HepG2 (cell line): Measurements from ENCODE around the gene SLC8A2. TPM values are rescaled to one million over a fixed set of nuclear protein-coding genes. Genes with fewer than 3 reads are reported as not detected.

Source experiments
- ASH2L ChIP-seq: fragments of 300-600, 200-600 bp; sonication (generic); IDR thresholded peaks from 2 replicates; pipeline ENCODE4 v1.7.0; 2017; ENCODE audit warnings: low read depth, mild to moderate bottlenecking, moderate library complexity, mixed read lengths, low read length; ENCODE audit not compliant: insufficient read length
- KDM5A ChIP-seq: fragments of 200-600 bp; sonication (generic); IDR thresholded peaks from 2 replicates; pipeline ENCODE4 v1.7.0; 2018; ENCODE audit warnings: antibody characterized with exemption, mild to moderate bottlenecking, low read length, borderline replicate concordance
- KLF9 ChIP-seq: IDR thresholded peaks from 2 replicates; pipeline ENCODE4 v1.6.1; 2016; ENCODE audit warnings: low read depth
- MEIS2 ChIP-seq: sonication (generic); formaldehyde crosslinking; IDR thresholded peaks from 2 replicates; pipeline ENCODE4 v1.9.0; 2021; ENCODE audit warnings: mild to moderate bottlenecking, missing genetic modification reagents
- MIXL1 ChIP-seq: IDR thresholded peaks from 2 replicates; pipeline ENCODE4 v1.6.1; 2016
- NR2F6 ChIP-seq, 2 experiments: IDR thresholded peaks; 2 replicates each; pipeline ENCODE4 v1.6.1; 2016; ENCODE audit warnings: antibody characterized with exemption in 1 of 2, mild to moderate bottlenecking in 1 of 2
- PCBP2 ChIP-seq: fragments of 200-400 bp; formaldehyde crosslinking; optimal IDR thresholded peaks from 2 replicates; pipeline ENCODE3; 2018; ENCODE audit warnings: low read length, low read depth; ENCODE audit not compliant: poor library complexity, severe bottlenecking
- RCOR2 ChIP-seq: IDR thresholded peaks from 2 replicates; pipeline ENCODE4 v1.6.1; 2016; ENCODE audit warnings: missing biosample characterization, missing genetic modification reagents
- RFX5 ChIP-seq: IDR thresholded peaks from 2 replicates; pipeline ENCODE4 v1.6.1; 2011; ENCODE audit warnings: low read depth, low read length, improper control_type of control experiment
- RFXAP ChIP-seq: sonication (generic); formaldehyde crosslinking; IDR thresholded peaks from 2 replicates; pipeline ENCODE4 v1.4.0; 2020; ENCODE audit warnings: missing genetic modification reagents, borderline replicate concordance
- SOX6 ChIP-seq, 2 experiments: fragments of 450-650 bp in 1 of 2; sonication (generic) in 1 of 2; formaldehyde crosslinking in 1 of 2; IDR thresholded peaks; 2 replicates each; pipeline versions ENCODE4 v1.4.0 to v1.6.1; 2017 to 2020; ENCODE audit warnings: antibody characterized with exemption in 1 of 2, mild to moderate bottlenecking in 1 of 2, missing genetic modification reagents in 1 of 2
- TAF1 ChIP-seq: sonication (generic); formaldehyde crosslinking; IDR thresholded peaks from 2 replicates; pipeline ENCODE4 v1.4.0; 2020; ENCODE audit warnings: missing genetic modification reagents
- TARDBP ChIP-seq: sonication (generic); formaldehyde crosslinking; IDR thresholded peaks from 2 replicates; pipeline ENCODE4 v1.8.0; 2022; ENCODE audit warnings: mild to moderate bottlenecking, missing genetic modification reagents
- TP53 ChIP-seq: sonication (generic); formaldehyde crosslinking; conservative IDR thresholded peaks from 2 replicates; pipeline ENCODE4 v1.4.0; 2020; ENCODE audit warnings: missing genetic modification reagents
- TSC22D2 ChIP-seq: sonication (generic); formaldehyde crosslinking; IDR thresholded peaks from 2 replicates; pipeline ENCODE4 v1.5.1; 2020; ENCODE audit warnings: missing genetic modification reagents, mild to moderate bottlenecking, borderline replicate concordance
- ZNF20 ChIP-seq: sonication (generic); formaldehyde crosslinking; IDR thresholded peaks from 2 replicates; pipeline ENCODE4 v1.4.0; 2020; ENCODE audit warnings: mild to moderate bottlenecking, moderate library complexity, missing genetic modification reagents
- ZNF577 ChIP-seq: sonication (generic); formaldehyde crosslinking; IDR thresholded peaks from 2 replicates; pipeline ENCODE4 v1.4.0; 2020; ENCODE audit warnings: mild to moderate bottlenecking, low read depth, missing genetic modification reagents, borderline replicate concordance
- ZNF598 ChIP-seq: sonication (generic); formaldehyde crosslinking; IDR thresholded peaks from 2 replicates; pipeline ENCODE4 v1.5.1; 2020; ENCODE audit warnings: mild to moderate bottlenecking, missing genetic modification reagents, borderline replicate concordance
- ZNF782 ChIP-seq: sonication (generic); formaldehyde crosslinking; IDR thresholded peaks from 2 replicates; pipeline ENCODE4 v1.4.0; 2020; ENCODE audit warnings: missing genetic modification reagents, mild to moderate bottlenecking, borderline replicate concordance
- ZNF792 ChIP-seq: IDR thresholded peaks from 2 replicates; pipeline ENCODE4 v1.6.1; 2016
- ZNF891 ChIP-seq: sonication (generic); formaldehyde crosslinking; IDR thresholded peaks from 2 replicates; pipeline ENCODE4 v1.5.0; 2020; ENCODE audit warnings: mild to moderate bottlenecking, missing genetic modification reagents
- polyA plus RNA-seq, 8 experiments: library from polyadenylated mRNA; depleted of rRNA in 3 of 8; stranded (reverse) in 7 of 8; unstranded in 1 of 8; fragments of >200 nt; fragmentation: Illumina TruSeq in 4 of 8; extraction: Trizol in 4 of 8; gene quantifications; 2 replicates each; pipeline versions ENCODE4 v1.2.1 to v1.2.3, GENCODE V29; 2011 to 2016; ENCODE audit warnings: low read depth in 4 of 8, missing spikeins in 1 of 8, mixed read lengths in 1 of 8; ENCODE audit not compliant: insufficient read depth in 1 of 8
- total RNA-seq, 5 experiments: library from RNA; depleted of rRNA; stranded (reverse); fragments of >200 nt; fragmentation: Illumina TruSeq; extraction: Trizol; gene quantifications; 2 replicates each; pipeline ENCODE4 v1.2.3, GENCODE V29; 2016; ENCODE audit warnings: low read depth in 1 of 5
- TF ChIP-seq, protein P1 (sequence below): sonication (generic); formaldehyde crosslinking; IDR thresholded peaks from 2 replicates; pipeline ENCODE4 v1.5.0; 2020; ENCODE audit warnings: mild to moderate bottlenecking, missing genetic modification reagents, moderate library complexity
- TF ChIP-seq, protein P2 (sequence below): sonication (generic); formaldehyde crosslinking; IDR thresholded peaks from 2 replicates; pipeline ENCODE4 v1.5.1; 2020; ENCODE audit warnings: mild to moderate bottlenecking, moderate library complexity, missing genetic modification reagents
- TF ChIP-seq, protein P3 (sequence below): conservative IDR thresholded peaks from 2 replicates; pipeline ENCODE4 v1.6.1; 2018; ENCODE audit warnings: missing genetic modification reagents
- TF ChIP-seq, protein P4 (sequence below): IDR thresholded peaks from 2 replicates; pipeline ENCODE4 v1.6.1; 2018; ENCODE audit warnings: missing genetic modification reagents

The SLC8A2 gene
- total and polyA plus RNA-seq, 2 of the 13 experiments (the other 11 are each of a cell fraction or from before 2014, with no cell fraction given), result 0.02 TPM; not detected in 1

DNA sequence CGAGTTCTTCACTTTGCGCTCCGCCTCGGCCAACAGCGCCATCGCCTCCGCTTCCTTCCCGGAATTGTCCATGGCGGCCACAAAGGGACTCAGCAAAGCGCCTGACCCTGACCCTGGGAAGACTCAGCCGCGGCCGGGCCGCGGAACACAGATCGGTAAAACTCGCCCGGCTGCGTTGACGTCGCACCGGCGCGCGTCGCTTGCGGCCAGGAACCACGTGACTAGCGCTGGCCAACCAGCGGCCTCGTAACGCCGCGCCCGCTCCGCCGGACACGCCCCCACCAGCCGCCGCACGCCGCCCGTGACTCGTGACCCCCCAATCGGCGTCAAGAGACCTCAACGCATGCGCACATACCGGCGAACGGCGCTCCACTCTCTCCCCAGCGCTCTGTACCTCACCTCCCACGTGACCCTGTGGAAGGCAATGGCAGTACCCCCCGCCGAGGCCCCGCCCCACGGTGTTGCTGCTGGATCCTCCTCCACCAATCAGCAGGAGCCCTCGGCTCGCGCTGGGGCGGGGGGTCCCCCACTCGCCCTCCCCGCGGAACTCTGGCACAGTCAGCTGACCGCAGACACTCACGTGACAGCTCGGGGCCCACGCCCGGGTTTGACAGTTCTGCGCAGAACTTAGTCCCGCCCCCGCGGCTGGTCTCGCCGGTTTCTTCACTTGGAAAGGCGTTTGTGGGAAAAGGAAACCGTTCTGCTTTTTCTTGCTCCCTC is 43.3 kb upstream of the SLC8A2 start, which contains the start of gene NAPA (continued):
- TF ChIP-seq NR2F6 (IDR thresholded peaks at IDR 0.05) (no peak), NR2F6 (CRISPR knock-in tag; IDR thresholded peaks at IDR 0.05) (0 out of 2 replicates have a peak, but pooled peaks have one; percentile 13), ASH2L (peak; percentile 70), SOX6 (IDR thresholded peaks at IDR 0.05) (no peak), SOX6 (CRISPR knock-in tag; IDR thresholded peaks at IDR 0.05) (peak; percentile 76), ZNF792 (CRISPR knock-in tag) (peak; percentile 48; the same call in 1 of the 2 replicates), MIXL1 (CRISPR knock-in tag) (peak; percentile 27; the same call in 1 of the 2 replicates), ZNF891 (CRISPR knock-in tag) (peak; percentile 53; the same call in 1 of the 2 replicates), ZNF20 (no peak), KDM5A (peak; percentile 67), PCBP2 (no peak), ZNF598 (peak; percentile 63; the same call in 1 of the 2 replicates), ZNF782 (peak; percentile 1; the same call in 1 of the 2 replicates), RFX5 (peak; percentile 48; the same call in 1 of the 2 replicates), ZNF577 (CRISPR knock-in tag) (no peak), RCOR2 (CRISPR knock-in tag) (no peak), MEIS2 (peak; percentile 60), TAF1 (CRISPR knock-in tag) (peak; percentile 67; the same call in 1 of the 2 replicates), TSC22D2 (CRISPR knock-in tag) (no peak), TARDBP (CRISPR knock-in tag) (peak; percentile 71), TP53 (no peak; the same call in 1 of the 2 replicates), KLF9 (no peak), RFXAP (CRISPR knock-in tag) (peak; percentile 47; the same call in 1 of the 2 replicates)
- TF ChIP-seq, protein P1, sequence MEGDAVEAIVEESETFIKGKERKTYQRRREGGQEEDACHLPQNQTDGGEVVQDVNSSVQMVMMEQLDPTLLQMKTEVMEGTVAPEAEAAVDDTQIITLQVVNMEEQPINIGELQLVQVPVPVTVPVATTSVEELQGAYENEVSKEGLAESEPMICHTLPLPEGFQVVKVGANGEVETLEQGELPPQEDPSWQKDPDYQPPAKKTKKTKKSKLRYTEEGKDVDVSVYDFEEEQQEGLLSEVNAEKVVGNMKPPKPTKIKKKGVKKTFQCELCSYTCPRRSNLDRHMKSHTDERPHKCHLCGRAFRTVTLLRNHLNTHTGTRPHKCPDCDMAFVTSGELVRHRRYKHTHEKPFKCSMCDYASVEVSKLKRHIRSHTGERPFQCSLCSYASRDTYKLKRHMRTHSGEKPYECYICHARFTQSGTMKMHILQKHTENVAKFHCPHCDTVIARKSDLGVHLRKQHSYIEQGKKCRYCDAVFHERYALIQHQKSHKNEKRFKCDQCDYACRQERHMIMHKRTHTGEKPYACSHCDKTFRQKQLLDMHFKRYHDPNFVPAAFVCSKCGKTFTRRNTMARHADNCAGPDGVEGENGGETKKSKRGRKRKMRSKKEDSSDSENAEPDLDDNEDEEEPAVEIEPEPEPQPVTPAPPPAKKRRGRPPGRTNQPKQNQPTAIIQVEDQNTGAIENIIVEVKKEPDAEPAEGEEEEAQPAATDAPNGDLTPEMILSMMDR (CRISPR knock-in tag), result no peak
- TF ChIP-seq, protein P2, sequence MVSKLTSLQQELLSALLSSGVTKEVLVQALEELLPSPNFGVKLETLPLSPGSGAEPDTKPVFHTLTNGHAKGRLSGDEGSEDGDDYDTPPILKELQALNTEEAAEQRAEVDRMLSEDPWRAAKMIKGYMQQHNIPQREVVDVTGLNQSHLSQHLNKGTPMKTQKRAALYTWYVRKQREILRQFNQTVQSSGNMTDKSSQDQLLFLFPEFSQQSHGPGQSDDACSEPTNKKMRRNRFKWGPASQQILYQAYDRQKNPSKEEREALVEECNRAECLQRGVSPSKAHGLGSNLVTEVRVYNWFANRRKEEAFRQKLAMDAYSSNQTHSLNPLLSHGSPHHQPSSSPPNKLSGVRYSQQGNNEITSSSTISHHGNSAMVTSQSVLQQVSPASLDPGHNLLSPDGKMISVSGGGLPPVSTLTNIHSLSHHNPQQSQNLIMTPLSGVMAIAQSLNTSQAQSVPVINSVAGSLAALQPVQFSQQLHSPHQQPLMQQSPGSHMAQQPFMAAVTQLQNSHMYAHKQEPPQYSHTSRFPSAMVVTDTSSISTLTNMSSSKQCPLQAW (CRISPR knock-in tag), result peak; percentile 72
- TF ChIP-seq, protein P3, sequence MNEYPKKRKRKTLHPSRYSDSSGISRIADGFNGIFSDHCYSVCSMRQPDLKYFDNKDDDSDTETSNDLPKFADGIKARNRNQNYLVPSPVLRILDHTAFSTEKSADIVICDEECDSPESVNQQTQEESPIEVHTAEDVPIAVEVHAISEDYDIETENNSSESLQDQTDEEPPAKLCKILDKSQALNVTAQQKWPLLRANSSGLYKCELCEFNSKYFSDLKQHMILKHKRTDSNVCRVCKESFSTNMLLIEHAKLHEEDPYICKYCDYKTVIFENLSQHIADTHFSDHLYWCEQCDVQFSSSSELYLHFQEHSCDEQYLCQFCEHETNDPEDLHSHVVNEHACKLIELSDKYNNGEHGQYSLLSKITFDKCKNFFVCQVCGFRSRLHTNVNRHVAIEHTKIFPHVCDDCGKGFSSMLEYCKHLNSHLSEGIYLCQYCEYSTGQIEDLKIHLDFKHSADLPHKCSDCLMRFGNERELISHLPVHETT (CRISPR knock-in tag), result peak; percentile 92
- TF ChIP-seq, protein P4, sequence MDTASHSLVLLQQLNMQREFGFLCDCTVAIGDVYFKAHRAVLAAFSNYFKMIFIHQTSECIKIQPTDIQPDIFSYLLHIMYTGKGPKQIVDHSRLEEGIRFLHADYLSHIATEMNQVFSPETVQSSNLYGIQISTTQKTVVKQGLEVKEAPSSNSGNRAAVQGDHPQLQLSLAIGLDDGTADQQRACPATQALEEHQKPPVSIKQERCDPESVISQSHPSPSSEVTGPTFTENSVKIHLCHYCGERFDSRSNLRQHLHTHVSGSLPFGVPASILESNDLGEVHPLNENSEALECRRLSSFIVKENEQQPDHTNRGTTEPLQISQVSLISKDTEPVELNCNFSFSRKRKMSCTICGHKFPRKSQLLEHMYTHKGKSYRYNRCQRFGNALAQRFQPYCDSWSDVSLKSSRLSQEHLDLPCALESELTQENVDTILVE (CRISPR knock-in tag), result peak; percentile 87
